CD8-positive, alpha-beta memory T cell (primary cell): ENCODE results near the gene ZDHHC14. TPM values are rescaled to one million over a fixed set of nuclear protein-coding genes. Genes with fewer than 3 reads are reported as not detected.
"Not testable (repeated sequence)": the region's sequence is repeated elsewhere in the genome, so short reads cannot be mapped to it uniquely, and the experiment has no call there.

Experiments
- CTCF ChIA-PET: fragments of 350-600 bp; sonication (Branson Sonifier 250); formaldehyde crosslinking; loops from one replicate; lab custom pipeline; 2021; ENCODE audit warnings: antibody characterized with exemption; lab: Charles Lee
- POLR2A ChIA-PET: fragments of 350-600 bp; sonication (Branson Sonifier 250); formaldehyde crosslinking; loops from one replicate; lab custom pipeline; 2021; ENCODE audit warnings: antibody characterized with exemption; lab: Charles Lee
- DNase-seq, 5 donors: peaks; one replicate each; pipeline versions ENCODE4 v3.0.0 to v3.0.0-alpha.2; 2020 to 2022; ENCODE audit warnings: mixed read lengths in 1 of 5
- H3K27ac ChIP-seq: one replicate; pipeline ENCODE4 v1.7.0; 2013; ENCODE audit warnings: low read depth, mild to moderate bottlenecking, low read length, moderate library complexity
- H3K27me3 ChIP-seq: 2 replicates; pipeline ENCODE4 v1.7.0; 2013; ENCODE audit warnings: low read length, mild to moderate bottlenecking; ENCODE audit not compliant: insufficient read depth, poor library complexity, severe bottlenecking
- H3K36me3 ChIP-seq: 2 replicates; pipeline ENCODE4 v1.7.0; 2013; ENCODE audit warnings: mild to moderate bottlenecking, low read length, moderate library complexity; ENCODE audit not compliant: insufficient read depth
- H3K4me1 ChIP-seq: 2 replicates; pipeline ENCODE4 v1.7.0; 2013; ENCODE audit warnings: mild to moderate bottlenecking, low read length, moderate library complexity; ENCODE audit not compliant: insufficient read depth
- H3K4me3 ChIP-seq: 2 replicates; pipeline ENCODE4 v1.7.0; 2013; ENCODE audit warnings: mild to moderate bottlenecking, low read length
- H3K9me3 ChIP-seq: 2 replicates; pipeline ENCODE4 v1.7.0; 2013; ENCODE audit warnings: mild to moderate bottlenecking, low read length
- H3K27ac Mint-ChIP-seq, 8 donors: one replicate each; pipeline ENCODE4 v1.8.0; 2020 to 2021; ENCODE audit warnings: mixed read lengths in 8 of 8, mild to moderate bottlenecking in 6 of 8, inconsistent platforms in 3 of 8, moderate library complexity in 3 of 8
- H3K27me3 Mint-ChIP-seq, 2 donors: one replicate each; pipeline ENCODE4 v1.8.0; 2020 to 2021; ENCODE audit warnings: mixed read lengths in 2 of 2, mild to moderate bottlenecking in 1 of 2, moderate library complexity in 1 of 2
- H3K36me3 Mint-ChIP-seq, 3 donors: one replicate each; pipeline ENCODE4 v1.8.0; 2020 to 2021; ENCODE audit warnings: mixed read lengths in 3 of 3, inconsistent platforms in 1 of 3, mild to moderate bottlenecking in 1 of 3
- H3K4me1 Mint-ChIP-seq, 3 donors: one replicate each; pipeline ENCODE4 v1.8.0; 2020 to 2021; ENCODE audit warnings: mixed read lengths in 3 of 3, inconsistent platforms in 1 of 3, mild to moderate bottlenecking in 1 of 3
- H3K4me3 Mint-ChIP-seq, 7 donors: one replicate each; pipeline ENCODE4 v1.8.0; 2020 to 2021; ENCODE audit warnings: mixed read lengths in 7 of 7, mild to moderate bottlenecking in 6 of 7, moderate library complexity in 4 of 7, inconsistent platforms in 2 of 7
- H3K9me3 Mint-ChIP-seq, 5 donors: one replicate each; pipeline ENCODE4 v1.8.0; 2020 to 2022; ENCODE audit warnings: mixed read lengths in 5 of 5, mild to moderate bottlenecking in 3 of 5, moderate library complexity in 2 of 5, inconsistent platforms in 1 of 5
- polyA plus RNA-seq: library from polyadenylated mRNA; unstranded; fragments of 300-500 nt; fragmentation: Illumina TruSeq; gene quantifications from one replicate; pipeline ENCODE4 v1.2.3, GENCODE V29; 2021
- total RNA-seq, 2 experiments: library from RNA; stranded (reverse); gene quantifications; one replicate each; pipeline ENCODE4 v1.2.3, GENCODE V29; 2021

The ZDHHC14 gene
- total and polyA plus RNA-seq, 3 experiments from 2014 or later = 4.2 to 8.1 (median 6.3) TPM

DNA sequence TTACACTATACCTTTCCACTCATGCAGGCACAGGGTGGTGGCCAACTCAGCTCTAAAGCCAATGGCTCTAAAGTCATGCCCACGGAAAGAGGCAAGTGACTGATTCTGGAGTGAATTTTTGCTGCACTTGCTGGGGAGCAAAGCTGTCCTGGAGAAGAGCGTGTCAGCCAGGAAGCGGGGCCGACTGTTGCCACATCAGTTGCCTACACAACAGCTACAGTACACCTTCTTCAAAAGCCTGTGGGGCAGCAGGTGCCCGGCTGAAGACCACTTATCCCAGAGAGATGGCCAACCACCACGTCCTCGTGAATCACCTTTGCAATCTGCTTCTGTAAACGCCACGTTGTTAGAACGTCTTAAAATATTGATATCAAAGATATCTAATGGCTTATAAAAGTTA, 179.1 kb downstream of the ZDHHC14 start:
- H3K4me1 Mint-ChIP-seq = peaks cover 48 to 72% (median 55%) of the 10 kb centered on the region in 3 donors
- CTCF ChIA-PET = not testable (repeated sequence)

DNA sequence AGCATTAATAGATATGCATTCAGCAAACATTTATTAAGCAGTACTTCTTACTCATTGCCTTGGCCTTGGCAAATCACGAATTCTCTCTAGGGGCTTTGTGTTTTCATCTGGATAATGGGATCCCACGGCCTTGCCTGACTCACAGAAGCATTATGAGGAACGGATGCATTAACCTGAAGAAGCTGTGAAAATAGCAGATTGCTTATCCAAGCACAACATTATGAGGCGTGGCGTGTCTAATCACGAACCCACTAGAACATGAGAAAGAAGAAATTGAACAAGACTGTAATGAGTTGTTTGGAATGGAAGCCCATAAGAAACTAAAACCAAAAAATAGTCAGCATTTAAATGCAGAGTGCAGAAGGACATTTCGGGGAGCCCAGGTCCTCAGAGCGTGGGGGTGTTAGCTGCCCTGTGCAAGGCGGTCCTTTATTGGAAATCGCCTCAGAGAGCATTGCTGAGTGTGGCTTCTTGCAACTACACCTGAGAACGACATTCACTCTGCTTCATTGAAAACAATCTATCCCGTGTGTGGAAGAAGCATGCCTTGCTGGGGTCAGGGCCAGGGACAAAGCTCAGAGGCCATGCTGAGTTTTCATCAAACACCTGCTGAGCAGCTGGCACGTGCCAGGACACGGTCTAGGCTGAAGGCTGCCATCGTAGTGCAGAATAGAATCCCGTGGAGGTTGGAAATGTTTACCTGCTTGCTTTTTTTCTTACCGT, 179.9 kb downstream of the ZDHHC14 start:
- Mint-ChIP-seq H3K4me1 (peaks cover 48 to 70% (median 59%) of the 10 kb centered on the region in 3 donors), H3K9me3 (no peaks in the 10 kb centered on the region), H3K36me3 (peaks cover 0 to 6% (median 0%) of the 10 kb centered on the region in 3 donors), H3K27ac (peak overlapping the region in 3 of 8 donors; percentile 3 to 35 (median 8)), H3K27me3 (no peaks in the 10 kb centered on the region), H3K4me3 (peak overlapping the region in 1 of 7 donors; percentile 20)
- Histone ChIP-seq H3K4me1 (peaks cover 21% of the 10 kb centered on the region), H3K36me3 (no peaks in the 10 kb centered on the region), H3K4me3 (no peak overlapping the region), H3K27ac (no peak overlapping the region), H3K9me3 (no peaks in the 10 kb centered on the region), H3K27me3 (no peaks in the 10 kb centered on the region)
- no peak for DNase-seq
- POLR2A ChIA-PET = no interaction called here
- CTCF ChIA-PET = no interaction called here

More for the DNA sequence above, 179.1 kb downstream of the ZDHHC14 start:
- H3K36me3 ChIP-seq, POLR2A ChIA-PET, H3K4me3 ChIP-seq, DNase-seq, H3K9me3 ChIP-seq, H3K36me3 Mint-ChIP-seq, H3K9me3 Mint-ChIP-seq, H3K27me3 Mint-ChIP-seq, H3K27ac ChIP-seq, H3K27me3 ChIP-seq, H3K4me3 Mint-ChIP-seq: not testable (repeated sequence)
- peak overlapping the region in 1 of 8 donors; percentile 32 for H3K27ac Mint-ChIP-seq
- H3K4me1 ChIP-seq = peaks cover 21% of the 10 kb centered on the region

DNA sequence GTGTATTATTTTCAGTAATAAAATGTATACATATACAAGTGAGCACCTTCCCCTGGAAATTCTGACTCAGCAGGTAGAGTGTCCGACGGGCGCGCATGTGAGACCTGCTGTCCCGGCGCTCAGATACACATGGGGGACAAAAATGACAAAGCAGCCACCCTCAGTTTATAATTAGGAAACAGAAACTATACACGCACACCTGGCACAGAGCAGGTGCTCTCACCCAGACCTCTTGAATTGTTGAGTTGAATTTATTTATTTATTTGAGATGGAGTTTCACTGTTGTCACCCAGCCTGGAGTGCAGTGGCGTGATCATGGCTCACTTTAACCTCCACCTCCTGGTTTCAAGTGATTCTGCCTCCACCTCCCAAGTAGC, 180.4 kb downstream of the ZDHHC14 start:
- H3K9me3 Mint-ChIP-seq = no peaks in the 10 kb centered on the region
- Histone ChIP-seq H3K4me3 (no peak overlapping the region), H3K4me1 (peaks cover 21% of the 10 kb centered on the region), H3K27me3 (no peaks in the 10 kb centered on the region), H3K9me3 (no peaks in the 10 kb centered on the region), H3K27ac (no peak overlapping the region), H3K36me3 (no peaks in the 10 kb centered on the region)
- POLR2A ChIA-PET = no interaction called here
- peak overlapping the region in 5 of 7 donors; percentile 28 to 69 (median 65) for H3K4me3 Mint-ChIP-seq
- H3K36me3 Mint-ChIP-seq = peaks cover 0 to 6% (median 0%) of the 10 kb centered on the region in 3 donors
- peak overlapping the region in 4 of 8 donors; percentile 3 to 93 (median 84) for H3K27ac Mint-ChIP-seq
- no peaks in the 10 kb centered on the region for H3K27me3 Mint-ChIP-seq
- CTCF ChIA-PET = no interaction called here
- peaks cover 48 to 67% (median 59%) of the 10 kb centered on the region in 3 donors for H3K4me1 Mint-ChIP-seq
- no peak for DNase-seq

DNA sequence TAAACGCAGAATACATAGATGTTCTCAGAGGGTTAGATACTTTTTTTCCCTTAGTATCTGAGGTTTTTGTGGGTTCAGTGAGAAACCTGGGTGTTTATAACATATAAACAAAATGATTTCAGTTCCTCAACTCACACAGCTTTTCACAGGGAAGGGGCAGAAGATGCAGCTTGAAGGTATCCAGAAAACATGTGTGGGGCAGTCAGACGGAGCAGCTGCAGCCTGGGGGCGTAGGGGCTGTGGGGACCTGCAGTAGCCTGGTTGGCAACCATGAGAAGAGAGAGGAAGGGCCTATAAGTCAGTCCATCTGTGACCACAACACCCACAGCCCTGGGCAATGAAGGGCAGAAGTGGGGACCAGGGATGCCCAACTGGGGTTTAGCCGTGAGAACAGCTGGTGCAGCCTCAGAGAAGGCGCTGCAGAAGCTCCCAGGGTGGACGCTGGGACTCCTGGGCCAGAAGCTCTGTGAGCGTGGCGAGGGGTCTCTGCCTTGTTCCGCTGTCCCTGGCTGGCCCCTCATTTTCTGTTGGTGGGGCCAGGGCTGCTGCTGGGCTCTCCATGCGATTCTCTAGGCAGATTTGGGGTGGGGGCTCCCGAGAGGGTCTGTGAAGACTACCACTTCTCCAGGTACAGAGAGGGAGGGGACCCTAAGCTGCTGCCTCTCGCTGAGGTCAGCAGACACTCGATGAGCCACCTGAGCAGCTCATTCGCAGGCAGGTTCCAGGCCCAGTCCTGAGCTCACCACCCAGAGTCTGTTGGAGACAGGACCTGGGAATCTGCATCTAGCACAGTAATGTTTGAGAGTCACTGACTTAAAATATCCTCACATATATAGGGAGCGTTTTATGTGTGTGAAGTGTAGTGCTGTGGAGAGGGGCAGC, 181.2 kb downstream of the ZDHHC14 start:
- Mint-ChIP-seq H3K4me1 (peaks cover 43 to 60% (median 56%) of the 10 kb centered on the region in 3 donors), H3K4me3 (peak overlapping the region; percentile 2 to 72 (median 65)), H3K27ac (peak overlapping the region; percentile 3 to 93 (median 68)), H3K27me3 (no peaks in the 10 kb centered on the region), H3K9me3 (no peaks in the 10 kb centered on the region), H3K36me3 (peaks cover 0 to 6% (median 0%) of the 10 kb centered on the region in 3 donors)
- POLR2A ChIA-PET = no interaction called here
- Histone ChIP-seq H3K9me3 (no peaks in the 10 kb centered on the region), H3K4me3 (no peak overlapping the region), H3K27ac (no peak overlapping the region), H3K4me1 (peaks cover 21% of the 10 kb centered on the region), H3K36me3 (no peaks in the 10 kb centered on the region), H3K27me3 (no peaks in the 10 kb centered on the region)
- CTCF ChIA-PET = no interaction called here
- no peak for DNase-seq

DNA sequence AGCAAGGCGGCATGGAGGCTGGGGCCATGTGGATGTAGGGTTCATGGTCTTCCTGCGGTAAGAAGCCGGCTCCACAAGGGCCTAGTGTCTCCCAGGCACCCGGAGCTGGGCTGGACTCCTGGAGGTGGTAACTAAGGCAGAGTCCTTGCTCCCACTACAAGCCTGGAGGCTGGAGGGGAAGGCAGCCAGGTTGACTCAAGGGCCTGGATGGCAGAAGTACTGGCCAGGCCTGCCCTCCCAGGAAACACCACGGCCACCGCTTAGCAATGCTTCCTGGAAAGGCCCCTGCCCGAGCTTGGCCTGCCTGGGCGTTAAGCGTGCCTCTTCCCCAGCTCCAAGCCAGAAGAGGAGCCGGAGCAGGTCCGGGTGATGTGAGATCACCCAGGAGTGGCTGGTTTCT, 182.0 kb downstream of the ZDHHC14 start:
- Histone ChIP-seq H3K36me3 (no peaks in the 10 kb centered on the region), H3K27ac (no peak overlapping the region), H3K4me1 (peaks cover 21% of the 10 kb centered on the region), H3K9me3 (no peaks in the 10 kb centered on the region), H3K4me3 (no peak overlapping the region), H3K27me3 (no peaks in the 10 kb centered on the region)
- peak overlapping the region in 1 of 7 donors; percentile 3 for H3K4me3 Mint-ChIP-seq
- no peaks in the 10 kb centered on the region for H3K9me3 Mint-ChIP-seq
- CTCF ChIA-PET = no interaction called here
- peaks cover 37 to 56% (median 51%) of the 10 kb centered on the region in 3 donors for H3K4me1 Mint-ChIP-seq
- DNase-seq = no peak
- H3K27me3 Mint-ChIP-seq = no peaks in the 10 kb centered on the region
- H3K36me3 Mint-ChIP-seq = peaks cover 0 to 6% (median 0%) of the 10 kb centered on the region in 3 donors
- POLR2A ChIA-PET = no interaction called here
- no peak overlapping the region for H3K27ac Mint-ChIP-seq

DNA sequence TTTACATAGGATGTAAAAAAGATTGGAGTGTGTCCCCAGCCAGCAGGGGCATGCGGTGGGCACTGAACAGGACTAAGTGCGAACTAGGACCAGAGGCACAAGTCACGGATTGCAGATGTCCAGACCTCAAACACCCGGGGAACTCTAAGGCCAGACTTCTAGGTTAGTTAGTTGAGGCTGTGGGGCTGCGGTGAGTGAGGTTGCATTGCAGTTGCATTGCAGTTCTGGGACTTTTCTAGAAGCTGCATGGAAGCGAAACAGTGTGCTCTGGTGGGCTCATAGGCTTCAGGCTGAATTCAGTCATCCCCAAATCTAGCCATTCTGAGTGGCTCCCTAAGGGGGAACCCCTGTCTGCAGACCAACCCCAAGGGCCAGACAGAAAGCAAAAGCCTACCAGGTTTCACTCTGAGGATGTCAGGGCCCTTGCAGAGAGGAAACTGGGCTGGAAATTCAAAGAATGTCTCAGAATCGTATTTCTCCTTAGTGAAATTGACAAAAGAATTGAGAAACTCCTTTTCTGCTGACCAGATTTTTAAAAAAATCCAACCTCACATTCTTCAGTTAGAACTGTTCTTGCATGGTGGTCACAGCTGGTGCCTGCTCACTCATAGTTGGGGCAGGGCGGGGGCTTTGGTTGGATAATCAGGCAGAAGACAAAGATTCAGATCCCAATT, 182.8 kb downstream of the ZDHHC14 start:
- ChIA-PET POLR2A (no interaction called here), CTCF (no interaction called here)
- DNase-seq = no peak

DNA sequence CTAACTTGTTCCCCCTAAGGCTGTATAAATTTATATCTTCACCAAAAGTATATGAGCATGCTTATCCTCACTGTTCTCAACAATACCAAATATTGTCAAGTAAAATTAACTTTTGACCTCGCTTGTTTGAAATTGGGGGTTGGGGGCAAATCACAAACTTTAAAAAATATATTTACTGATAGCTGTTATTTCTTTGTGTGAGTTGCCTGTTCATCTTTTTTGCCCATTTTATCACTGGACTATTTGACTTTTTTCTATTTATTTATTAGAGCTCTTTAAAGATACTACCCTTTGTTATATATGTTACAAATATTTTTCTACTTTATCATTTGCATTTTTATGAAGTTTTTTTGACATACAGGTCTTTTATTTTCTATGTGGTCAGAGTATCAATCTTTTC, 187.7 kb downstream of the ZDHHC14 start:
- peaks cover 17% of the 10 kb centered on the region for H3K4me1 ChIP-seq
- Mint-ChIP-seq H3K27me3 (no peaks in the 10 kb centered on the region), H3K36me3 (no peaks in the 10 kb centered on the region), H3K4me3 (no peak overlapping the region), H3K4me1 (peaks cover 24 to 48% (median 43%) of the 10 kb centered on the region in 3 donors), H3K27ac (no peak overlapping the region), H3K9me3 (no peaks in the 10 kb centered on the region)
- H3K9me3 ChIP-seq = no peaks in the 10 kb centered on the region
- CTCF ChIA-PET = interaction anchor here (1.4 kb wide), 1 partner anchor 30 kb away, joined by 5 read pairs; no protein-coding TSS in a partner anchor
- no peak overlapping the region for H3K4me3 ChIP-seq
- POLR2A ChIA-PET = no interaction called here
- no peaks in the 10 kb centered on the region for H3K27me3 ChIP-seq
- no peak for DNase-seq
- H3K27ac ChIP-seq = no peak overlapping the region
- H3K36me3 ChIP-seq = no peaks in the 10 kb centered on the region

More for the DNA sequence above, 182.8 kb downstream of the ZDHHC14 start:
- H3K27ac Mint-ChIP-seq = peak overlapping the region in 4 of 8 donors; percentile 3 to 64 (median 54)
- H3K27me3 ChIP-seq = no peaks in the 10 kb centered on the region
- no peaks in the 10 kb centered on the region for H3K9me3 ChIP-seq
- peak overlapping the region in 2 of 7 donors; percentile 34 to 54 for H3K4me3 Mint-ChIP-seq
- peaks cover 21% of the 10 kb centered on the region for H3K4me1 ChIP-seq
- H3K36me3 ChIP-seq = no peaks in the 10 kb centered on the region
- H3K36me3 Mint-ChIP-seq = peaks cover 0 to 6% (median 0%) of the 10 kb centered on the region in 3 donors
- H3K4me1 Mint-ChIP-seq = peaks cover 35 to 54% (median 51%) of the 10 kb centered on the region in 3 donors
- no peaks in the 10 kb centered on the region for H3K9me3 Mint-ChIP-seq
- H3K4me3 ChIP-seq = no peak overlapping the region
- H3K27me3 Mint-ChIP-seq = no peaks in the 10 kb centered on the region
- no peak overlapping the region for H3K27ac ChIP-seq
